CD4-positive, alpha-beta T cell treated with Interleukin-1 beta for 1 hour (primary cell): ENCODE results near the gene MAPKAPK2.
"Not testable (repeated sequence)": the region's sequence is repeated elsewhere in the genome, so short reads cannot be mapped to it uniquely, and the experiment has no call there.

Experiments
- DNase-seq, 2 donors: peaks; one replicate each; pipeline ENCODE4 v3.0.0-alpha.2; 2020 to 2022

MAPKAPK2 gene

GRCh38 chr1:206684478-206685333, at the start of gene MAPKAPK2:
MAPKAPK2 (plus strand) TSS chr1:206684905; CDS start chr1:206685230, 325 bp downstream.
- DNase-seq = peak; percentile 77 to 80

GRCh38 chr1:206635080-206635977, 49.4 kb upstream of the MAPKAPK2 start, which contains the start of gene DYRK3:
DYRK3 (plus strand) TSS chr1:206635536; CDS start chr1:206635704, 168 bp downstream.
- peak; percentile 89 to 90 for DNase-seq

- DNase-seq = peak in 1 of 2 donors; percentile 8
These were observed 48.7 kb upstream of the MAPKAPK2 start for GRCh38 chr1:206635978-206636345.

- DNase-seq = no peak
These were observed 48.0 kb upstream of the MAPKAPK2 start for GRCh38 chr1:206636671-206637070.

- DNase-seq = no peak
These were observed 47.1 kb upstream of the MAPKAPK2 start for GRCh38 chr1:206637605-206638004.

GRCh38 chr1:206642074-206642473, 42.6 kb upstream of the MAPKAPK2 start:
- not testable (repeated sequence) for DNase-seq

GRCh38 chr1:206643118-206643698, 41.5 kb upstream of the MAPKAPK2 start:
- DNase-seq = no peak

GRCh38 chr1:206646504-206646903, 38.2 kb upstream of the MAPKAPK2 start:
- no peak for DNase-seq

- no peak for DNase-seq
These were observed 37.5 kb upstream of the MAPKAPK2 start for GRCh38 chr1:206647224-206647623.

- DNase-seq = no peak
These were observed 35.3 kb upstream of the MAPKAPK2 start for GRCh38 chr1:206649261-206649921.

GRCh38 chr1:206651014-206651413, 33.7 kb upstream of the MAPKAPK2 start:
- no peak for DNase-seq

- DNase-seq = no peak
These were observed 32.5 kb upstream of the MAPKAPK2 start for GRCh38 chr1:206651958-206652890.

- DNase-seq = no peak
These were observed 30.8 kb upstream of the MAPKAPK2 start for GRCh38 chr1:206653715-206654459.

- no peak for DNase-seq
These were observed 29.9 kb upstream of the MAPKAPK2 start for GRCh38 chr1:206654828-206655227.

GRCh38 chr1:206655471-206655882, 29.2 kb upstream of the MAPKAPK2 start:
- no peak for DNase-seq

- DNase-seq = no peak
These were observed 27.8 kb upstream of the MAPKAPK2 start for GRCh38 chr1:206656936-206657335.

- no peak for DNase-seq
These were observed 27.0 kb upstream of the MAPKAPK2 start for GRCh38 chr1:206657751-206658150.

- DNase-seq = peak; percentile 48 to 52
These were observed 26.3 kb upstream of the MAPKAPK2 start for GRCh38 chr1:206658264-206658980.

- DNase-seq = no peak
These were observed 25.8 kb upstream of the MAPKAPK2 start for GRCh38 chr1:206658981-206659273.

GRCh38 chr1:206660136-206660535, 24.6 kb upstream of the MAPKAPK2 start:
- no peak for DNase-seq
